DMS153 (cell line): ENCODE measurements around the gene PARVA.
A peak's percentile ranks its signal among the peaks of the same experiment; 100 is the strongest.

Source experiments
- DNase-seq: peaks from one replicate; lab custom pipeline; 2025; lab: John Stamatoyannopoulos, UW

The PARVA gene

GRCh38 chr11:12459865-12460444, 82.6 kb downstream of the PARVA start:
- DNase-seq: no peak

- no peak for DNase-seq
These were observed 83.1 kb downstream of the PARVA start for GRCh38 chr11:12460466-12460865.

GRCh38 chr11:12461516-12461915, 84.1 kb downstream of the PARVA start:
- peak; percentile 7 for DNase-seq

- DNase-seq: no peak
These were observed 86.9 kb downstream of the PARVA start for GRCh38 chr11:12464303-12464702.

- no peak for DNase-seq
These were observed 88.0 kb downstream of the PARVA start for GRCh38 chr11:12465332-12465731.

GRCh38 chr11:12467610-12468009, 90.2 kb downstream of the PARVA start:
- DNase-seq: no peak

GRCh38 chr11:12469451-12469850, 92.1 kb downstream of the PARVA start:
- no peak for DNase-seq

- DNase-seq: no peak
These were observed 92.9 kb downstream of the PARVA start for GRCh38 chr11:12470236-12470635.

- no peak for DNase-seq
These were observed 95.1 kb downstream of the PARVA start for GRCh38 chr11:12472401-12473005.

- no peak for DNase-seq
These were observed 96.0 kb downstream of the PARVA start for GRCh38 chr11:12473381-12473780.

GRCh38 chr11:12474871-12475270, 97.5 kb downstream of the PARVA start:
- no peak for DNase-seq

GRCh38 chr11:12478743-12479142, 101.4 kb downstream of the PARVA start:
- no peak for DNase-seq

GRCh38 chr11:12480401-12480800, 103.0 kb downstream of the PARVA start:
- no peak for DNase-seq

GRCh38 chr11:12482839-12483238, 105.5 kb downstream of the PARVA start:
- no peak for DNase-seq

- no peak for DNase-seq
These were observed 106.2 kb downstream of the PARVA start for GRCh38 chr11:12483604-12484003.

GRCh38 chr11:12485328-12485727, 108.0 kb downstream of the PARVA start:
- DNase-seq: no peak

- DNase-seq: no peak
These were observed 111.9 kb downstream of the PARVA start for GRCh38 chr11:12489246-12489772.

GRCh38 chr11:12494699-12495098, 117.3 kb downstream of the PARVA start:
- DNase-seq: no peak

GRCh38 chr11:12496181-12497025, 119.0 kb downstream of the PARVA start:
- DNase-seq: no peak

GRCh38 chr11:12497431-12497830, 120.1 kb downstream of the PARVA start:
- DNase-seq: no peak

GRCh38 chr11:12499071-12499470, 121.7 kb downstream of the PARVA start:
- no peak for DNase-seq

- no peak for DNase-seq
These were observed 124.7 kb downstream of the PARVA start for GRCh38 chr11:12502046-12502445.

GRCh38 chr11:12503039-12503484, 125.7 kb downstream of the PARVA start:
- DNase-seq: no peak
